RCC 7860 (cell line): ENCODE measurements around the gene IHH.

Source experiments
- DNase-seq: peaks from one replicate; pipeline ENCODE4 v3.0.0-alpha.2; 2015; ENCODE audit warnings: low spot score
- FAIRE-seq: peaks from 2 replicates; lab custom pipeline; 2012; peaks lifted over from hg19 to GRCh38; lab: Jason Lieb, UNC

Gene IHH

GRCh38 chr2:219042157-219042556 is 18.6 kb downstream of the IHH start:
- DNase-seq (no peak), FAIRE-seq (no peak)

- FAIRE-seq: no peak
- DNase-seq: no peak
Measured at GRCh38 chr2:219041252-219041651, 19.5 kb downstream of the IHH start, which contains the start of gene CFAP65. Gene CFAP65 (minus strand): TSS chr2:219041516. CDS start chr2:219039048, 2,468 bp downstream.

GRCh38 chr2:219038600-219038999 is 22.1 kb downstream of the IHH start:
- no peak for DNase-seq
- FAIRE-seq: no peak

- no peak for DNase-seq
- FAIRE-seq: no peak
Measured at GRCh38 chr2:219037783-219038499, 22.8 kb downstream of the IHH start.

- DNase-seq: no peak
- FAIRE-seq: no peak
Measured at GRCh38 chr2:219035942-219036341, 24.8 kb downstream of the IHH start.

- FAIRE-seq (no peak), DNase-seq (no peak)
Measured at GRCh38 chr2:219034823-219035222, 25.9 kb downstream of the IHH start.

GRCh38 chr2:219032051-219032745 is 28.5 kb downstream of the IHH start:
- no peak for DNase-seq
- FAIRE-seq: no peak

GRCh38 chr2:219031005-219031738 is 29.5 kb downstream of the IHH start:
- DNase-seq: no peak
- FAIRE-seq: no peak

- DNase-seq (no peak), FAIRE-seq (no peak)
Measured at GRCh38 chr2:219030177-219030940, 30.4 kb downstream of the IHH start.

- DNase-seq (peak; percentile 58), FAIRE-seq (no peak)
Measured at GRCh38 chr2:219029829-219030165, 30.9 kb downstream of the IHH start.

GRCh38 chr2:219028996-219029828 is 31.5 kb downstream of the IHH start:
- DNase-seq (no peak), FAIRE-seq (no peak)

- FAIRE-seq (no peak), DNase-seq (no peak)
Measured at GRCh38 chr2:219028141-219028540, 32.6 kb downstream of the IHH start.

GRCh38 chr2:219027511-219028055 is 33.1 kb downstream of the IHH start:
- FAIRE-seq (no peak), DNase-seq (no peak)

GRCh38 chr2:219026946-219027345 is 33.8 kb downstream of the IHH start:
- FAIRE-seq (no peak), DNase-seq (no peak)

- DNase-seq: no peak
- FAIRE-seq: no peak
Measured at GRCh38 chr2:219025637-219026585, 34.8 kb downstream of the IHH start.

- no peak for DNase-seq
- no peak for FAIRE-seq
Measured at GRCh38 chr2:219024059-219024458, 36.7 kb downstream of the IHH start.

GRCh38 chr2:219023045-219023605 is 37.6 kb downstream of the IHH start:
- no peak for FAIRE-seq
- DNase-seq: no peak

- FAIRE-seq (no peak), DNase-seq (no peak)
Measured at GRCh38 chr2:219022616-219023015, 38.1 kb downstream of the IHH start.
